ENCODE measurements around the gene ZNF641.

- TF ChIP-seq CTCF (IDR thresholded peaks at IDR 0.05; ENCODE audit: low read length), result no peak
- no peak for TF ChIP-seq EZH2 (optimal IDR thresholded peaks at IDR 0.05; ENCODE audit: low read depth, low read length)
- no peak for TF ChIP-seq EZH2phosphoT487 (IDR thresholded peaks at IDR 0.05; ENCODE audit: low read length)
Observed at GRCh38 chr12:48374164-48374563, 23.4 kb upstream of the ZNF641 start.

All from MM.1S (cell line).